ENCODE measurements around the gene RNF130.
"Not testable (repeated sequence)": the region's sequence is repeated elsewhere in the genome, so short reads cannot be mapped to it uniquely, and the experiment has no call there.

RNF130 gene

DNA sequence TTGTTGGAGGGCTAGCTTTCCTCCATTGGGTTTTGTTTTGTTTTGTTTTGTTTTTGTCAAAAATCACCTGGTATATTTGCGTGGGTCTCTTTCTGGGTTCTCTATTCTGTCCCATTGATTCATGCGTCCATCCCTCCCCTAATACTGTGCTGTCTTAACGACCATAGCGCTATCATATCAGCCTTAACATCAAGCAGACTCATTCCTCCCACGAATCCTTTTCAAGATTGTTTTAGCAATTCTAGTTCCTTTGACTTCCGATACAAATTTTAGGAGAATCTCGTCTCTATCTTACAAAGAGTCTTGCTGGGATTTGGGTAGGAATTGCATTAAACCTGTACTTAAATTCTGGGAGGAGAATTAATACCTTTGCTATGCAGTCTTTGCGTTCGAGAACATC lies 31.1 kb upstream of the RNF130 start:
- DNase-seq: no peak

- no peak for DNase-seq
Observed at GRCh38 chr5:180101451-180102105, 30.0 kb upstream of the RNF130 start.

- DNase-seq: no peak
Observed at GRCh38 chr5:180100621-180101450, 29.3 kb upstream of the RNF130 start.

DNA sequence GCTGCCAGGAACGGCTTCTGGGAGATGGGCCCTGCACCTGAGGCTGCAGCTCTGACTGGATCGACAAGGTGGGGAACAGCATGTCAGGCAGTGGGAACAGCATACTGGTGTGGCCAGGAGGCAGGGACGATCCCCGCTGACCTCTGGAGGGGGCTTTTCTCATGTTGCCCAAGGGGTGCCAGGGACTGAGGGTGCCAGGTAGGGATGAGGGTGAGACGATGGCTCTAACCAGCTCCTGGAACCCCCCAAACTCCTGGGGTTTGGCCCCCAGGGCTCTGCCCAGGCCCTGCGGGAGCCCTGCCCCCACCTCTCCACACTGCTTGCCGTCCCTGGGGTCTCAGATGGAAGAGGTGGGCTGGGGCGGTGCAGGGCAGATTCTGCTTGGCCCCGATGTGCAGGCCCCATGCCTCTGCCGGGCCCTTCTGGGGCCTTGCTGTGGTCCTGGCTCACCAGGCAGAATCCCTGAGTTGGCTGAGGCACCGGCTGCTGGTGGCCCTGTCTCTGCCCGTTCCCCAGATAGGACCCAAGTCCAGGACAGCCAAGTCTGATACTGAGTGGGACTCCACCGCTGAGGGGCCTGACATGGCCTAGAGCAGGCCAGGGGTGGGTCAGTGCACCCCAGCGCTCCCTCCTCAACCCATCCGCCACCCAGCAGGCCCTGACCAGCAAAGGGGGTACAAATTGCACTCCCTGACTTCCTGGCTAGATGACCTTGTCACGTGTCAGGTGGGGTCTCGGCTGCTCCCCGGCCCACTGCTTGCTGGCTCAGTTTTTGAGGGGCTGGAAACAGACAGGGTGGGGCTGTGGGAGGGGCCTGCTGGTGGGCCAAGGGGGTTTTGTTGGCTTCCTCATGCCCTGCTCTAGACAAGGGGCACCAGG lies 28.4 kb upstream of the RNF130 start:
- no peak for DNase-seq

- DNase-seq: no peak
Observed at GRCh38 chr5:180098991-180099732, 27.6 kb upstream of the RNF130 start.

DNA sequence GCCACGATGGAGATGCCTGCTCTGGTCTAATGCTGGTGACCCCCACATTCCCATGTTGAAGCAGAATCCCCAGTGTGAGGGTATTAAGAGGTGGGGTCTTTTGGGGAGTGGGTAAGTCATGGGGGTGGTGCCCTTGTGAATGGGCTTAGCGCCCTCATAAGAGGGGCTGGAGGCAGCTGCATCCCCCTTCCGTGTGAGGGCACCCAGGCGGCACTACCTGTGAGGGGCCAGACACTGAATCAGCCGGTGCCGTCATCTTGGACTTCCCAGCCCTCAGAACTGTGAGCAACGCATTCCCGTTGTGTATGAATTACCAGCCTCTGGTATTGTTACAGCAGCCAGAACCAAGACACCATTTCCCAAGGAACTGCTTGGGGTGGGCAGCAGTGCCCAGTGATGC lies 27.0 kb upstream of the RNF130 start:
- DNase-seq: no peak

DNA sequence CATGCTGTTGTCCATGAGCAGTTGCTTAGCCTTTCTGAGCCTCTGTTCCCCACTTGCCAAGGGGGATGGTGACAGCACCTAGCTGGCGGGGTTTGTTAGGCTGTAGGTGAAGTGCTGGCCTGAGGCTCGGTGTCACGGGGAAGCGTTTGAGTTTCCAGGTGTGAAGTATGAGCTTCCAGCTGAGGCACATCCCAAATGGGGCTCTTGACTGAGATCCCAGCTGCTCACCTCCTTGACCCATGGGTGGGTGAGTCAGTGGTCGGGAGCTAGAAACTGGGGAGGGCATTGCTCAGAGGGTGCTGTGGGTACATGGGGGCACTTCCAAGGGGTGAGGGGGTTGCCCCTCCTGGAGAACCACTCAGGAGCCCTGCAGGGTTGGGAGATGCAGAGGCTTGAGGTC lies 26.4 kb upstream of the RNF130 start:
- no peak for DNase-seq

- no peak for DNase-seq
Observed at GRCh38 chr5:180097163-180097894, 25.8 kb upstream of the RNF130 start.

- DNase-seq: no peak
Observed at GRCh38 chr5:180096616-180097015, 25.1 kb upstream of the RNF130 start.

- DNase-seq: no peak
Observed at GRCh38 chr5:180095545-180095944, 24.0 kb upstream of the RNF130 start.

DNA sequence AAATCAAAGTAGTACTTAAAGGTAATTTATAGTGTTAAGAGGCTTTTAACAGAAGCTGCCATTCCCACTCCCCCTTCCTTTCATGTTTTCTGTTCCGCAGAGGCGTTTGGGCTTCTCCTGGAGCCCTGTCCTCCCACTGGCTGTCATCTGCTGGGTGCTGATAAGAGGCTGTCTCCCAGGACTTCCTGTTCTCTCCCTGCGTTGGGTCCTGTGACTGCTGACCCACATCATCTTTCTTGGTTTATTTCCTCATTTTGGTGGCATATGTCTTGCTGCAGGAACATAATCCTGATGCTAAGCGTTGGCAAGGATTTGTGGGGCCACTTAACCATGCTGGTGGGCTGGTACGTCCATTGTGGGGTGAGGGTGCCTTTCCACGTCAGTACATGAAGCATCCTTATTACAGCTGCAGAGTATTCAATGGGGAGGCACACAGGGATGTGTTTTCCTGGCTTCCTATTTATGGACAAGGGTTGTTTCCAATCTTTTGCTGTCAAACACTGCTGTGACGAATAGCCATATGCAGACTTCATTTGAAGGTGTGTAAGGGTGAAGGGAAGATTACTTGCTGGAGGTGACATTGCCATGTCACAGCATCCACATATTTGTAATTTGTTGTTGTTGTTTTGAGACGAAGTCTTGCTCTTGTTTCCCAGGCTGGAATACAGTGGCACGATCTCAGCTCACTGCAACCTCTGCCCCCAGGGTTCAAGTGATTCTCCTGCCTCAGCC lies 22.3 kb upstream of the RNF130 start:
- DNase-seq: no peak

- no peak for DNase-seq
Observed at GRCh38 chr5:180093241-180093640, 21.7 kb upstream of the RNF130 start.

GRCh38 chr5:180090769-180091546 lies 19.4 kb upstream of the RNF130 start:
- DNase-seq: no peak

DNA sequence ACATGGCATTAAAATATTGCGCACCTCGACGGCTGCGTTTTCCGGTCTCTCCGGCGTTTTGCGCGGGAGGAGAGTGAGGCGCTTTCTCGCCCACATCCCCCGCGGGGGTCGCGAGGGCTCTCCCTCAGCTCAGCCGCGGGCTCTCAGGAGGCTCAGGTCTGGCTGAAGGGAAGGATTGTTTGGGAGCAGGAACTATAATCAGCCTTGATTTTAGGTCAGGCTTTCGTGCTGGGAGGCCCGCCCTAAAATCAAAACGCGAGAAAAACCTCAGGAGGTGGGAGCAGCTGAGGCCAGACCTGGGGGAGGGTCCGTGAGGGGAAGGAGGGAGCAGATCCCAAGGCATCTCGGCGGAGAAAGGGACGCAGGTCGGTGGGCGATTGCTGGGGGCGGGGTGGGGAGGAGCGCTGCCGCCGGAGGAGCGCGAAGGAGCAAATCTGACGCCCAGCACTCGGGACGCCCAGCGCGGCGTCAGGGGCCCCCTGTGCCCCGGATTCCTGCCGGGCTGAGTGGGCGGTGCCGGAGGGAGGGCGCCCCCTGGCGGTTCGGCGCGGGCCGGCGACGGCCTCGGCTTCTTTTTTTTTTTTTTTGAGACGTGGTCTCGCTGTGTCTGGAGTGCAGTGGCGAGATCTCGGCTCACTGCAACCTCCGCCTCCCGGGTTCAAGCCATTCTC lies 18.7 kb upstream of the RNF130 start:
- peak; percentile 65 to 69 for DNase-seq

- DNase-seq: not testable (repeated sequence)
Observed at GRCh38 chr5:180089628-180090027, 18.1 kb upstream of the RNF130 start.

DNA sequence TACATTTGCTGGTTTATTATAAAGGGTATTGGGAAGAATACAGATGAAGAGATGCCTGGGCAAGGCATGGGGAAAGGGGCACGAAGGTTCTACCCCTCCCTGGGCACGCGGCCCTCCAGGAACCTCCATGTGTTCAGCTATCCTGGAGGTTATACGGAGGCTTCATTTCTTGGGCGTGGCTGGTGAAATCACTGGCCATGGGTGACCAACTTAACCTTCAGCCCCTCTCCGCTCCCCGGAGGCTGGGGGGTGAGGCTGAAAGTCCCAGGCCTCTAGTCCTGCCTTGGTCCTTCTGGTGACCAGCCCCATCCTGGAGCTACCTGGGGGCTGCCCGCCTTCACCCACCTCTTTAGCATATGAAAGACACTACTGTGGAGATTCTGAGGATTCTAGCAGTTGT lies 17.0 kb upstream of the RNF130 start:
- DNase-seq: no peak

GRCh38 chr5:180086816-180087399 lies 15.3 kb upstream of the RNF130 start:
- DNase-seq: no peak

GRCh38 chr5:180085837-180086236 lies 14.3 kb upstream of the RNF130 start:
- DNase-seq: no peak

Data from activated CD4-positive, alpha-beta T cell treated with anti-CD3 and anti-CD28 coated beads, Interleukin-2, amount 50 U/mL, for 4 hours (primary cell).